Stimulated activated memory B cell treated with anti-CD40 and anti-IgM and Interleukin-4, amounts not matched to agents 10 μg/mL and 1 μg/mL and 100 μg/mL, for 72 hours (primary cell): ENCODE data around the gene TARS3.
"Not testable (repeated sequence)": the region's sequence is repeated elsewhere in the genome, so short reads cannot be mapped to it uniquely, and the experiment has no call there.

ENCODE experiments used
- ATAC-seq: fragments of 150-1000 bp; cut with Tn5 transposase; 2 replicates; pipeline ENCODE4 v1.10.0; 2021
- H3K27ac Mint-ChIP-seq: one replicate; pipeline ENCODE4 v1.8.0; 2022; ENCODE audit warnings: mild to moderate bottlenecking, mixed read lengths
- H3K27me3 Mint-ChIP-seq: one replicate; pipeline ENCODE4 v1.8.0; 2022; ENCODE audit warnings: mixed read lengths
- H3K36me3 Mint-ChIP-seq: one replicate; pipeline ENCODE4 v1.8.0; 2022; ENCODE audit warnings: mixed read lengths
- H3K4me1 Mint-ChIP-seq: one replicate; pipeline ENCODE4 v1.8.0; 2022; ENCODE audit warnings: mixed read lengths
- H3K4me3 Mint-ChIP-seq: one replicate; pipeline ENCODE4 v1.8.0; 2022; ENCODE audit warnings: mild to moderate bottlenecking, moderate library complexity, mixed read lengths
- H3K9me3 Mint-ChIP-seq: one replicate; pipeline ENCODE4 v1.8.0; 2022; ENCODE audit warnings: mixed read lengths

The TARS3 gene

GRCh38 chr15:101633356-101633755 lies 90.9 kb downstream of the TARS3 start:
- Mint-ChIP-seq H3K27me3 (no peaks in the 10 kb centered on the region), H3K4me1 (no peaks in the 10 kb centered on the region), H3K9me3 (no peaks in the 10 kb centered on the region), H3K4me3 (no peak overlapping the region), H3K36me3 (no peaks in the 10 kb centered on the region), H3K27ac (no peak overlapping the region)
- ATAC-seq, result no peak

GRCh38 chr15:101626729-101627128 lies 97.5 kb downstream of the TARS3 start:
- Mint-ChIP-seq H3K36me3 (peaks cover 47% of the 10 kb centered on the region), H3K9me3 (peaks cover 10% of the 10 kb centered on the region), H3K4me1 (peaks cover 15% of the 10 kb centered on the region)
- not testable (repeated sequence) for H3K4me3 Mint-ChIP-seq, ATAC-seq, H3K27ac Mint-ChIP-seq, H3K27me3 Mint-ChIP-seq

GRCh38 chr15:101625980-101626379 lies 98.3 kb downstream of the TARS3 start:
- Mint-ChIP-seq H3K27ac (no peak overlapping the region), H3K27me3 (no peaks in the 10 kb centered on the region), H3K9me3 (peaks cover 10% of the 10 kb centered on the region), H3K4me1 (peaks cover 15% of the 10 kb centered on the region), H3K4me3 (no peak overlapping the region), H3K36me3 (peaks cover 51% of the 10 kb centered on the region)
- ATAC-seq, result no peak

GRCh38 chr15:101625184-101625583 lies 99.1 kb downstream of the TARS3 start:
- Mint-ChIP-seq H3K9me3 (peaks cover 10% of the 10 kb centered on the region), H3K27me3 (no peaks in the 10 kb centered on the region), H3K36me3 (peaks cover 59% of the 10 kb centered on the region), H3K4me1 (peaks cover 22% of the 10 kb centered on the region), H3K27ac (no peak overlapping the region), H3K4me3 (no peak overlapping the region)
- ATAC-seq, result no peak

GRCh38 chr15:101623367-101624304 lies 100.6 kb downstream of the TARS3 start:
- Mint-ChIP-seq H3K4me3 (no peak overlapping the region), H3K27me3 (no peaks in the 10 kb centered on the region), H3K4me1 (peaks cover 22% of the 10 kb centered on the region), H3K36me3 (peaks cover 67% of the 10 kb centered on the region), H3K9me3 (peaks cover 10% of the 10 kb centered on the region), H3K27ac (no peak overlapping the region)
- ATAC-seq, result no peak

- no peak overlapping the region for H3K27ac Mint-ChIP-seq
- peaks cover 22% of the 10 kb centered on the region for H3K4me1 Mint-ChIP-seq
- peaks cover 10% of the 10 kb centered on the region for H3K9me3 Mint-ChIP-seq
These were observed 102.3 kb downstream of the TARS3 start for GRCh38 chr15:101621961-101622360.

DNA sequence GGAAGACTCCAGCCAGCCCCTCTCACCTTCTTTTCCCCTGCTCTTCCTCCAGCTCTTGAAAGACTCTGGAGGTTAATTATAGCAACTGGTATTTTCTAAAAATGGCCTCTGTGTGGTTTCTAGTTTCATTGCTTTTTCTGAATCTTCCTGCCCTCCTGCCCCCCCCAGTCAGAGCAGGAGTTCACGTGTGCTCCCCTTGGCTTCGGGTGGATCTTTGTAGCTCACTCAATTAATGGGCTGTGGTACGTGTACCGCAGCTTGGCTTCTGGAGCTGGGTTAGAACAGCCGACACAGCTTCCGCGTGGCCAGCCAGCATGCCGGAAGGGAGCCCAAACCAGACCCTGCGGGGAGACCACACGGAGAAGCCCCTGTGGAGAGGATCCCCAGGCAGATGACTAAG lies 103.6 kb downstream of the TARS3 start:
- Mint-ChIP-seq H3K9me3 (peaks cover 10% of the 10 kb centered on the region), H3K27me3 (no peaks in the 10 kb centered on the region), H3K4me3 (no peak overlapping the region), H3K36me3 (peaks cover 67% of the 10 kb centered on the region), H3K4me1 (peaks cover 17% of the 10 kb centered on the region), H3K27ac (no peak overlapping the region)
- no peak for ATAC-seq

More at GRCh38 chr15:101621961-101622360, 102.3 kb downstream of the TARS3 start:
- Mint-ChIP-seq H3K27me3 (no peaks in the 10 kb centered on the region), H3K36me3 (peaks cover 75% of the 10 kb centered on the region), H3K4me3 (no peak overlapping the region)
- ATAC-seq, result no peak

DNA sequence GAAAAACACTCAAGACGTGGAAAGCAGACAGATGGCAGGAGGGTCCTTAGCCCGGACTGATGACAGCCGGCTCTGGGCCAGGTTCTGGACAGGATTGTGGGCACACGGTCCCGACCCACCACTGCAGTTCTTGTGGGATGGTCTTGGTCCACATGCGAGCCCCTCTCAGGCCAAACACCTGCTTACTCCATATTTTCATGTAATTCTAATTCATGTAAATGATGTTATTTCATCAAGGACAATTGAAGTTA lies 104.7 kb downstream of the TARS3 start:
- H3K4me1 Mint-ChIP-seq, result peaks cover 15% of the 10 kb centered on the region
- ATAC-seq, result no peak
- H3K27me3 Mint-ChIP-seq, result no peaks in the 10 kb centered on the region
- no peak overlapping the region for H3K27ac Mint-ChIP-seq
- H3K9me3 Mint-ChIP-seq, result peaks cover 10% of the 10 kb centered on the region
- H3K36me3 Mint-ChIP-seq, result peaks cover 56% of the 10 kb centered on the region
- H3K4me3 Mint-ChIP-seq, result no peak overlapping the region

- peaks cover 51% of the 10 kb centered on the region for H3K36me3 Mint-ChIP-seq
- H3K27me3 Mint-ChIP-seq, result no peaks in the 10 kb centered on the region
- no peak for ATAC-seq
- H3K9me3 Mint-ChIP-seq, result peaks cover 9% of the 10 kb centered on the region
- H3K4me3 Mint-ChIP-seq, result no peak overlapping the region
- H3K27ac Mint-ChIP-seq, result no peak overlapping the region
- peaks cover 15% of the 10 kb centered on the region for H3K4me1 Mint-ChIP-seq
These were observed 105.2 kb downstream of the TARS3 start for GRCh38 chr15:101618851-101619614.

DNA sequence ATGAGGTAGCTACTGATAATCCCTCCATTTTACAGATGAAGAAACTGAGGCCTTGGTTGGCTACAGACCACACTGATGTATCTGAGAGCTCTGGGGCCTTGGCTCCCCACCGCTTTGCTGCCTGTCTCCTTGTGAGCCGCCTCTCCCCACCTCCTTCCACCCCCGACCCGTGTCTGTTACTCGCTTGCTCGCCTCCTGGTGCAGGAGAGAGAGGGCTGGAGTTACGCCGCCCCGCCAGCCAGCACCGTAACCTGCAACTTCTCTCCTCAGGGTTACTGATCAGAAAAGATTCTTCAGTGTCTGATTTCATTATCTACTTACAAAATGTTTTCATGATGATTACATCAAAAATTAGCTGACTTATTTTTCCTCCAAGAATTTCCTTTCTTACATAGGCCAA lies 106.2 kb downstream of the TARS3 start:
- no peak overlapping the region for H3K4me3 Mint-ChIP-seq
- no peaks in the 10 kb centered on the region for H3K27me3 Mint-ChIP-seq
- H3K36me3 Mint-ChIP-seq, result peaks cover 41% of the 10 kb centered on the region
- H3K4me1 Mint-ChIP-seq, result peaks cover 8% of the 10 kb centered on the region
- ATAC-seq, result no peak
- peaks cover under 1% of the 10 kb centered on the region for H3K9me3 Mint-ChIP-seq
- no peak overlapping the region for H3K27ac Mint-ChIP-seq

GRCh38 chr15:101617390-101617965 lies 106.8 kb downstream of the TARS3 start:
- Mint-ChIP-seq H3K36me3 (peaks cover 35% of the 10 kb centered on the region), H3K4me1 (peaks cover 7% of the 10 kb centered on the region), H3K9me3 (no peaks in the 10 kb centered on the region), H3K27ac (no peak overlapping the region), H3K27me3 (no peaks in the 10 kb centered on the region), H3K4me3 (no peak overlapping the region)
- no peak for ATAC-seq

DNA sequence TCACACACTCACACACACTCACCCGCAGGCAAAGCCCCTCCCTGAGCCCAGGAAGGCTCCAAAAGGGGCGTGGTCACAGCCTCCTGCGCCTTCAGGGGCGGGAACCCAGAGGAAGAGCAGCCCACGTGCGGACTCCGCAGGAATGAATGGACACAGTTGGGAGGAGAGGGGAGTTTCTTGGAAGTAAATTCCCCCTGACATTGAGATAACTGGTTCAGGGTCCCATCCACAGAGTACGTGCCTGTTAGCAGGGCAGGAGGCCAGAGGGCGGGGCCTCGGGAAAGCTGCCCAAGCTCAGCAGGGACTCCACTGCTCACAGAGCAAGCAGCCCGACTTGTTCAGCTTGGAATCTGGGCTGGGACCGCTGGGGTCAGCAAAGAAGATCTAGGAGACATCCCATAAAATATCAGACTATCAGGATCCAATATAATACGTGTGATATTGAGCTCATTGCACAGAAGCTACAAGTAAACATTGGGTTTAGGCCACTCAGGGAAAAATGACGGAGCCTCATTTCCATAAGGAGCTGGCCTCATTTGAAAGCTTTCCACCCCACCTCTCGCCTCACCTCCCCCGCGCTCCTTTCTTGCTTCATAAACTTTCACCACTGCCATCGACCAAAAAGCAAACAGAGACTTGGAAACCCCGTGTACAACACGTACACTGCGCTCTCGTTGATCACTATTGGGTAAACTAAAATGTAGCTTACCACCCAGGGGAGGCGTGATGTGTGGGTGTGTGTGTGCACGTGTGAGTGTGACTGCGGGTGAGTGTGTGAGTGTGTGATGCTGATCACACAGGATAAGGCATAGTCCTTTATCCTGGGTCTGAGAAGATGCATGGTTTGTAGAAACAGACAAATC lies 108.1 kb downstream of the TARS3 start:
- no peak for ATAC-seq
- Mint-ChIP-seq H3K4me3 (no peak overlapping the region), H3K27ac (no peak overlapping the region), H3K4me1 (peaks cover 7% of the 10 kb centered on the region), H3K9me3 (no peaks in the 10 kb centered on the region), H3K27me3 (no peaks in the 10 kb centered on the region), H3K36me3 (peaks cover 25% of the 10 kb centered on the region)

DNA sequence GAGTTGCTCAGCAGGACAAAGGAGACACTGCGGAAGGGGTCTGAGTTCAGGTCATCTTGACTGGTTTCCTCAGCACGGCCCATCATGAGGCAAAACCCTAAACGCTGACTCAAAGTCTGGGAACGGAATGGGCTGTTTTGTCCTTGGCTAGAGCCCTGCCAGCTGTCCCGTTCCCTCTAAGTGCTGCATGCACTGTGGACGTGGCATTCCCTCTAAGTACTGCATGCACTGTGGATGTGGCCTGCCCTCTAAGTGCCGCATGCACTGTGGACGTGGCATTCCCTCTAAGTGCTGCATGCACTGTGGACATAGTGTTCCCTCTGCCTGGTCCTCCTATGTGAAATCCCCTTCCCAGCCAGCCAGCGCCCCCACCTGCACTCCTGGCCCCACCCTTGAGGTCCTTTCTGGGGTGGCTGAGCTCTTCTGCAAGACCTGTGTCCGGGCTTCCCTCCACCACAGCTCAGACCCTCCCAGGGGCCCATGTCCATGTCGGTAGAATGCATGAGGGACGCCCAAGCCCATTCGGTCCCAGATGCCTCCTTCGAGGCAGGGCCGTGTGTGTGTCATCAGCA lies 108.8 kb downstream of the TARS3 start:
- H3K4me1 Mint-ChIP-seq, result peaks cover 2% of the 10 kb centered on the region
- no peak overlapping the region for H3K27ac Mint-ChIP-seq
- H3K9me3 Mint-ChIP-seq, result no peaks in the 10 kb centered on the region
- no peak overlapping the region for H3K4me3 Mint-ChIP-seq
- H3K36me3 Mint-ChIP-seq, result peaks cover 19% of the 10 kb centered on the region
- H3K27me3 Mint-ChIP-seq, result no peaks in the 10 kb centered on the region
- no peak for ATAC-seq

GRCh38 chr15:101614761-101615160 lies 109.5 kb downstream of the TARS3 start:
- H3K27me3 Mint-ChIP-seq, result no peaks in the 10 kb centered on the region
- H3K27ac Mint-ChIP-seq, result no peak overlapping the region
- H3K9me3 Mint-ChIP-seq, result no peaks in the 10 kb centered on the region
- H3K4me3 Mint-ChIP-seq, result no peak overlapping the region
- ATAC-seq, result no peak
- H3K4me1 Mint-ChIP-seq, result no peaks in the 10 kb centered on the region
- H3K36me3 Mint-ChIP-seq, result peaks cover 14% of the 10 kb centered on the region
